WTC11 (cell line): Measurements from ENCODE around the gene CEP131. TPM values are rescaled to one million over a fixed set of nuclear protein-coding genes. Genes with fewer than 3 reads are reported as not detected.
"Not testable (repeated sequence)": the region's sequence is repeated elsewhere in the genome, so short reads cannot be mapped to it uniquely, and the experiment has no call there.

ENCODE experiments used
- ATAC-seq: fragments of 200-7000 bp; cut with Tn5 transposase; 2 replicates; pipeline ENCODE4 v1.10.0; 2021; ENCODE audit warnings: mild to moderate bottlenecking, moderate library complexity
- CTCF ChIA-PET: fragments of 300-600 bp; sonication (Branson Sonifier 250); formaldehyde crosslinking; loops from one replicate; lab custom pipeline; 2021; ENCODE audit warnings: antibody characterized with exemption; lab: Charles Lee
- POLR2A ChIA-PET: fragments of 350-600 bp; sonication (Branson Sonifier 250); formaldehyde crosslinking; loops from one replicate; lab custom pipeline; 2021; ENCODE audit warnings: antibody characterized with exemption; lab: Charles Lee
- DNase-seq: peaks from one replicate; pipeline ENCODE4 v3.0.0; 2021; ENCODE audit warnings: low spot score
- H3K27ac Mint-ChIP-seq: 2 replicates; pipeline ENCODE4 v1.8.0; 2021; ENCODE audit warnings: mixed read lengths
- H3K27me3 Mint-ChIP-seq: 2 replicates; pipeline ENCODE4 v1.8.0; 2021; ENCODE audit warnings: low read depth, mild to moderate bottlenecking, moderate library complexity, mixed read lengths
- H3K36me3 Mint-ChIP-seq: 2 replicates; pipeline ENCODE4 v1.8.0; 2021; ENCODE audit warnings: mixed read lengths
- H3K4me1 Mint-ChIP-seq: 2 replicates; pipeline ENCODE4 v1.8.0; 2022; ENCODE audit warnings: mixed read lengths
- H3K4me3 Mint-ChIP-seq: 2 replicates; pipeline ENCODE4 v1.8.0; 2021; ENCODE audit warnings: mild to moderate bottlenecking, moderate library complexity, mixed read lengths
- H3K9me3 Mint-ChIP-seq: 2 replicates; pipeline ENCODE4 v1.8.0; 2021; ENCODE audit warnings: mixed read lengths
- AFF4 ChIP-seq: sonication (generic); formaldehyde crosslinking; IDR thresholded peaks from 2 replicates; pipeline ENCODE4 v1.8.1; 2023; ENCODE audit warnings: mild to moderate bottlenecking, missing genetic modification reagents, borderline replicate concordance
- CREM ChIP-seq: sonication (generic); formaldehyde crosslinking; IDR thresholded peaks from 2 replicates; pipeline ENCODE4 v1.8.1; 2022; ENCODE audit warnings: mild to moderate bottlenecking, missing genetic modification reagents, moderate library complexity
- ERG ChIP-seq: fragments of 250-450 bp; sonication (Bioruptor Pico); IDR thresholded peaks from 2 replicates; pipeline ENCODE4 v1.8.0; 2021; ENCODE audit warnings: mild to moderate bottlenecking
- FOXJ3 ChIP-seq: sonication (generic); formaldehyde crosslinking; IDR thresholded peaks from 2 replicates; pipeline ENCODE4 v1.9.0; 2021; ENCODE audit warnings: missing genetic modification reagents, mild to moderate bottlenecking, borderline replicate concordance
- FOXK1 ChIP-seq: sonication (generic); formaldehyde crosslinking; IDR thresholded peaks from 2 replicates; pipeline ENCODE4 v1.8.0; 2022; ENCODE audit warnings: mild to moderate bottlenecking, moderate library complexity, missing genetic modification reagents
- MLX ChIP-seq: sonication (generic); formaldehyde crosslinking; IDR thresholded peaks from 2 replicates; pipeline ENCODE4 v1.8.1; 2023; ENCODE audit warnings: mild to moderate bottlenecking, missing genetic modification reagents, moderate library complexity
- MXD4 ChIP-seq: fragments of 250-450 bp; sonication (Bioruptor Pico); IDR thresholded peaks from 2 replicates; pipeline ENCODE4 v1.8.0; 2021; ENCODE audit warnings: mild to moderate bottlenecking, moderate library complexity, borderline replicate concordance
- PREB ChIP-seq: sonication (generic); formaldehyde crosslinking; IDR thresholded peaks from 2 replicates; pipeline ENCODE4 v1.8.1; 2022; ENCODE audit warnings: mild to moderate bottlenecking, missing genetic modification reagents, moderate library complexity, borderline replicate concordance
- PRRX2 ChIP-seq: fragments of 250-450 bp; sonication (Bioruptor Pico); IDR thresholded peaks from 2 replicates; pipeline ENCODE4 v1.8.0; 2021; ENCODE audit warnings: mild to moderate bottlenecking
- SP1 ChIP-seq: sonication (generic); formaldehyde crosslinking; conservative IDR thresholded peaks from 2 replicates; pipeline ENCODE4 v1.8.1; 2022; ENCODE audit warnings: missing genetic modification reagents
- ZMAT4 ChIP-seq: fragments of 250-450 bp; sonication (Bioruptor Pico); IDR thresholded peaks from 2 replicates; pipeline ENCODE4 v1.9.0; 2021; ENCODE audit warnings: mild to moderate bottlenecking
- ZNF121 ChIP-seq: sonication (generic); formaldehyde crosslinking; IDR thresholded peaks from 2 replicates; pipeline ENCODE4 v1.8.0; 2023; ENCODE audit warnings: missing genetic modification reagents
- ZNF138 ChIP-seq: sonication (generic); formaldehyde crosslinking; conservative IDR thresholded peaks from 2 replicates; pipeline ENCODE4 v1.8.1; 2022; ENCODE audit warnings: mild to moderate bottlenecking, moderate library complexity, missing genetic modification reagents
- ZNF219 ChIP-seq: sonication (generic); formaldehyde crosslinking; IDR thresholded peaks from 2 replicates; pipeline ENCODE4 v1.8.0; 2023; ENCODE audit warnings: missing genetic modification reagents, mild to moderate bottlenecking, borderline replicate concordance
- ZNF317 ChIP-seq: sonication (generic); formaldehyde crosslinking; IDR thresholded peaks from 2 replicates; pipeline ENCODE4 v1.8.1; 2023; ENCODE audit warnings: low read depth, mild to moderate bottlenecking, moderate library complexity, missing genetic modification reagents, borderline replicate concordance
- ZNF425 ChIP-seq: fragments of 250-450 bp; sonication (Bioruptor Pico); conservative IDR thresholded peaks from 2 replicates; pipeline ENCODE4 v1.9.0; 2021; ENCODE audit warnings: mild to moderate bottlenecking
- ZNF671 ChIP-seq: fragments of 250-450 bp; sonication (Bioruptor Pico); IDR thresholded peaks from 2 replicates; pipeline ENCODE4 v1.8.0; 2021; ENCODE audit warnings: mild to moderate bottlenecking
- total RNA-seq: library from RNA; stranded (reverse); gene quantifications from 3 replicates; pipeline ENCODE4 v1.2.3, GENCODE V29; 2021

The CEP131 gene
- total RNA-seq, 1 experiment from 2014 or later, result 35.2 TPM

- Mint-ChIP-seq H3K27me3 (no peaks in the 10 kb centered on the region), H3K9me3 (no peaks in the 10 kb centered on the region), H3K36me3 (no peaks in the 10 kb centered on the region), H3K4me3 (no peak overlapping the region), H3K27ac (no peak overlapping the region), H3K4me1 (no peaks in the 10 kb centered on the region)
- ATAC-seq, result no peak
- TF ChIP-seq AFF4, result no peak
- no peak for TF ChIP-seq CREM (CRISPR knock-in tag)
- TF ChIP-seq ZNF317, result no peak
- no peak for TF ChIP-seq MXD4
- TF ChIP-seq ZNF671, result no peak
- TF ChIP-seq ZNF121 (CRISPR knock-in tag), result no peak
- no peak for TF ChIP-seq SP1 (CRISPR knock-in tag)
- ChIA-PET CTCF (interaction anchor here (1.1 kb wide), 2 partner anchors 41 to 58 kb away, joined by 3 read pairs; no protein-coding TSS in a partner anchor), POLR2A (no interaction called here)
- no peak for DNase-seq
These were observed 74.2 kb downstream of the CEP131 start for GRCh38 chr17:81148571-81148970.

GRCh38 chr17:81147701-81148100, 75.1 kb downstream of the CEP131 start:
- ATAC-seq (no peak), DNase-seq (no peak)
- H3K36me3 Mint-ChIP-seq, result no peaks in the 10 kb centered on the region
- no peak for TF ChIP-seq PRRX2 (CRISPR knock-in tag)
- TF ChIP-seq PREB (CRISPR knock-in tag), result no peak
- no peak for TF ChIP-seq ZNF425 (CRISPR knock-in tag)
- TF ChIP-seq MLX (CRISPR knock-in tag), result no peak
- CTCF ChIA-PET, result interaction anchor here (1.1 kb wide), 2 partner anchors 42 to 58 kb away, joined by 3 read pairs; no protein-coding TSS in a partner anchor
- H3K4me3 Mint-ChIP-seq, result no peak overlapping the region
- H3K9me3 Mint-ChIP-seq, result no peaks in the 10 kb centered on the region
- H3K27me3 Mint-ChIP-seq, result no peaks in the 10 kb centered on the region
- no peak overlapping the region for H3K27ac Mint-ChIP-seq
- POLR2A ChIA-PET, result no interaction called here
- no peaks in the 10 kb centered on the region for H3K4me1 Mint-ChIP-seq

GRCh38 chr17:81146208-81146607, 76.6 kb downstream of the CEP131 start:
- H3K27me3 Mint-ChIP-seq, H3K4me3 Mint-ChIP-seq, POLR2A ChIA-PET, H3K27ac Mint-ChIP-seq, ATAC-seq, H3K9me3 Mint-ChIP-seq, H3K4me1 Mint-ChIP-seq, DNase-seq, H3K36me3 Mint-ChIP-seq: not testable (repeated sequence)
- CTCF ChIA-PET, result interaction anchor here (0.6 to 1.9 kb wide), 4 partner anchors 33 to 1491 kb away, joined by 3 to 6 read pairs (median 3); partner anchors contain the start of genes NDUFAF8 and TEPSIN

GRCh38 chr17:81144423-81144781, 78.4 kb downstream of the CEP131 start:
- no peaks in the 10 kb centered on the region for H3K9me3 Mint-ChIP-seq
- POLR2A ChIA-PET, result no interaction called here
- TF ChIP-seq FOXJ3 (CRISPR knock-in tag) (no peak), FOXK1 (CRISPR knock-in tag) (no peak), ERG (CRISPR knock-in tag) (no peak), ZNF138 (CRISPR knock-in tag) (no peak), ZMAT4 (CRISPR knock-in tag) (no peak), ZNF425 (CRISPR knock-in tag) (no peak), ZNF219 (CRISPR knock-in tag) (no peak)

More at GRCh38 chr17:81144423-81144781, 78.4 kb downstream of the CEP131 start:
- Mint-ChIP-seq H3K27ac (no peak overlapping the region; the same call in 1 of the 2 replicates), H3K4me1 (no peaks in the 10 kb centered on the region), H3K36me3 (no peaks in the 10 kb centered on the region), H3K4me3 (no peak overlapping the region), H3K27me3 (no peaks in the 10 kb centered on the region)
- DNase-seq (no peak), ATAC-seq (no peak)
- CTCF ChIA-PET, result interaction anchor here (0.9 to 2.8 kb wide), 3 partner anchors 15 to 121 kb away, joined by 3 to 8 read pairs (median 6); no protein-coding TSS in a partner anchor
